OCI-LY7 (cell line): Measurements from ENCODE around the gene PSD4. TPM values are rescaled to one million over a fixed set of nuclear protein-coding genes. Genes with fewer than 3 reads are reported as not detected.

Source experiments
- BruUV-seq: library from RNA; stranded (reverse); fragments of 400-500 nt; replicated peaks from 2 replicates; lab custom pipeline; 2021; lab: Mats Ljungman, UMichigan
- CTCF ChIA-PET: fragments of 300-600 bp; sonication (Branson Sonifier 250); formaldehyde crosslinking; loops from one replicate; lab custom pipeline; 2022; ENCODE audit warnings: antibody characterized with exemption; ENCODE audit not compliant: unreplicated experiment; lab: Charles Lee
- POLR2A ChIA-PET: fragments of 300-600 bp; sonication (Branson Sonifier 250); formaldehyde crosslinking; loops from one replicate; lab custom pipeline; 2022; ENCODE audit warnings: antibody characterized with exemption; lab: Charles Lee
- DNase-seq: peaks from one replicate; pipeline ENCODE4 v3.0.0-alpha.2; 2015; ENCODE audit warnings: low spot score
- H2AFZ ChIP-seq: fragments of 200-600 bp; sonication (generic), shearing (Covaris generic); 2 replicates; pipeline ENCODE4 v1.6.1; 2014; ENCODE audit warnings: mild to moderate bottlenecking, antibody characterized with exemption, low read length, moderate library complexity
- H3K27ac ChIP-seq: fragments of 200-600 bp; sonication (generic); 2 replicates; pipeline ENCODE4 v1.5.1; 2014; ENCODE audit warnings: mixed run types, low read depth, mild to moderate bottlenecking, moderate library complexity, low read length, inconsistent platforms; ENCODE audit not compliant: poor library complexity, severe bottlenecking
- H3K36me3 ChIP-seq: fragments of 200-600 bp; sonication (generic); 2 replicates; pipeline ENCODE4 v1.6.1; 2014; ENCODE audit warnings: mild to moderate bottlenecking, antibody characterized with exemption, low read length, moderate library complexity, mixed read lengths; ENCODE audit not compliant: insufficient read depth
- H3K4me1 ChIP-seq: fragments of 200-600 bp; sonication (generic); 2 replicates; pipeline ENCODE4 v1.5.1; 2014; ENCODE audit warnings: mild to moderate bottlenecking, low read length; ENCODE audit not compliant: insufficient read depth, poor library complexity, severe bottlenecking
- H3K4me2 ChIP-seq: fragments of 200-600 bp; sonication (generic); 2 replicates; pipeline ENCODE4 v1.6.1; 2014; ENCODE audit warnings: mild to moderate bottlenecking, low read length
- H3K4me3 ChIP-seq: fragments of 200-600 bp; sonication (generic); 2 replicates; pipeline ENCODE4 v1.5.1; 2014; ENCODE audit warnings: mild to moderate bottlenecking, low read depth, low read length; ENCODE audit not compliant: poor library complexity, severe bottlenecking
- H3K79me2 ChIP-seq: fragments of 200-600 bp; sonication (generic); 2 replicates; pipeline ENCODE4 v1.6.1; 2016; ENCODE audit warnings: low read depth, mild to moderate bottlenecking, low read length, moderate library complexity, mixed read lengths; ENCODE audit not compliant: insufficient read depth
- H3K9me2 ChIP-seq: fragments of 200-600 bp; sonication (generic); 2 replicates; pipeline ENCODE4 v1.6.1; 2016; ENCODE audit warnings: mild to moderate bottlenecking, low read length, mixed read lengths; ENCODE audit not compliant: insufficient read depth
- H3K9me3 ChIP-seq: fragments of 200-600 bp; sonication (generic); 2 replicates; pipeline ENCODE4 v1.6.1; 2014; ENCODE audit warnings: mild to moderate bottlenecking, mixed run types, low read length, mixed read lengths
- H4K20me1 ChIP-seq: fragments of 200-600 bp; sonication (generic); 2 replicates; pipeline ENCODE4 v1.6.1; 2014; ENCODE audit warnings: mild to moderate bottlenecking, antibody characterized with exemption, low read length, moderate library complexity, mixed read lengths; ENCODE audit not compliant: insufficient read depth
- CTCF ChIP-seq: fragments of 200-600 bp; sonication (generic); conservative IDR thresholded peaks from 2 replicates; pipeline ENCODE4 v1.5.1; 2014; ENCODE audit warnings: mild to moderate bottlenecking, antibody characterized with exemption, low read length, moderate library complexity, mixed read lengths
- EZH2phosphoT487 ChIP-seq: fragments of 200-600 bp; sonication (generic); IDR thresholded peaks from 2 replicates; pipeline ENCODE4 v1.6.1; 2018; ENCODE audit warnings: low read depth, borderline replicate concordance, mild to moderate bottlenecking, mixed run types, antibody characterized with exemption, low read length, moderate library complexity, mixed read lengths
- intact Hi-C: fragments of 100-400 bp; cut with micrococcal nuclease; formaldehyde crosslinking; loops from one replicate; pipeline ENCODE4 v1.10.0; 2022; ENCODE audit not compliant: unreplicated experiment
- total RNA-seq, 2 experiments: library from RNA; depleted of rRNA in 1 of 2; stranded (reverse); fragments of >200 nt in 1 of 2; shearing (Covaris generic) in 1 of 2; gene quantifications; 2 replicates each; pipeline ENCODE4 v1.2.3, GENCODE V29; 2014 to 2022

PSD4 gene
- total RNA-seq, 2 experiments from 2014 or later, result 99.6 to 100 TPM

- DNase-seq, result no peak
- Histone ChIP-seq H3K4me3 (no peak overlapping the region), H2AFZ (no peak overlapping the region), H3K9me2 (no peaks in the 10 kb centered on the region), H4K20me1 (no peaks in the 10 kb centered on the region), H3K4me1 (peaks cover 15% of the 10 kb centered on the region), H3K27ac (peak overlapping the region; percentile 40), H3K36me3 (peaks cover 78% of the 10 kb centered on the region), H3K4me2 (peak overlapping the region; percentile 40; the same call in 1 of the 2 replicates), H3K9me3 (no peaks in the 10 kb centered on the region), H3K79me2 (no peaks in the 10 kb centered on the region)
- CTCF ChIA-PET, result no interaction called here
- no TSS peak for BruUV-seq
- TF ChIP-seq CTCF, result no peak
- no peak for TF ChIP-seq EZH2phosphoT487
- intact Hi-C loops, result loop anchor here (5.0 kb wide), 1 partner anchor 171 kb away; no protein-coding TSS in a partner anchor
- POLR2A ChIA-PET, result no interaction called here
Observed at GRCh38 chr2:113201496-113202304, 27.9 kb downstream of the PSD4 start.

- TF ChIP-seq EZH2phosphoT487, result no peak
- TF ChIP-seq CTCF, result 0 out of 2 replicates have a peak, but pooled peaks have one; percentile 32
- H3K36me3 ChIP-seq, result peaks cover 69% of the 10 kb centered on the region
- H3K4me2 ChIP-seq, result peak overlapping the region; percentile 40; the same call in 1 of the 2 replicates
- H3K27ac ChIP-seq, result peak overlapping the region; percentile 40
- H3K79me2 ChIP-seq, result no peaks in the 10 kb centered on the region
- H4K20me1 ChIP-seq, result no peaks in the 10 kb centered on the region
- H3K4me1 ChIP-seq, result peaks cover 15% of the 10 kb centered on the region
- no peaks in the 10 kb centered on the region for H3K9me3 ChIP-seq
- intact Hi-C loops, result loop anchor here (5.0 kb wide), 1 partner anchor 170 kb away; no protein-coding TSS in a partner anchor
- H2AFZ ChIP-seq, result no peak overlapping the region
- H3K4me3 ChIP-seq, result no peak overlapping the region
- no peaks in the 10 kb centered on the region for H3K9me2 ChIP-seq
- ChIA-PET CTCF (interaction anchor here (0.6 kb wide), 1 partner anchor 92 kb away, joined by 3 read pairs; no protein-coding TSS in a partner anchor), POLR2A (no interaction called here)
- peak; percentile 58 for DNase-seq
- TSS peak; percentile 25 for BruUV-seq
Observed at GRCh38 chr2:113202305-113203216, 28.8 kb downstream of the PSD4 start.
